Inferior parietal cortex (tissue), 1 donor: ENCODE results near the gene ZNF436.
A peak's percentile ranks its signal among the peaks of the same experiment; 100 is the strongest.
"Not testable (repeated sequence)": the region's sequence is repeated elsewhere in the genome, so short reads cannot be mapped to it uniquely, and the experiment has no call there.

ENCODE experiments used
- DNase-seq: peaks from one replicate; pipeline ENCODE4 v3.0.0-alpha.2; 2016; ENCODE audit errors: extremely low spot score

ZNF436 gene

GRCh38 chr1:23392125-23392855 lies 22.7 kb upstream of the ZNF436 start:
- no peak for DNase-seq

GRCh38 chr1:23389837-23390321 lies 20.2 kb upstream of the ZNF436 start:
- DNase-seq = no peak

GRCh38 chr1:23387494-23387893 lies 17.9 kb upstream of the ZNF436 start:
- DNase-seq = no peak

GRCh38 chr1:23385119-23385621 lies 15.5 kb upstream of the ZNF436 start:
- DNase-seq = no peak

- DNase-seq = no peak
Measured at GRCh38 chr1:23384312-23385058, 14.8 kb upstream of the ZNF436 start.

- DNase-seq = no peak
Measured at GRCh38 chr1:23383577-23384311, 14.1 kb upstream of the ZNF436 start.

GRCh38 chr1:23381233-23381885 lies 11.7 kb upstream of the ZNF436 start:
- no peak for DNase-seq

GRCh38 chr1:23380719-23381118 lies 11.1 kb upstream of the ZNF436 start:
- DNase-seq = no peak

GRCh38 chr1:23380236-23380635 lies 10.6 kb upstream of the ZNF436 start:
- DNase-seq = not testable (repeated sequence)

GRCh38 chr1:23376890-23377811 lies 7.5 kb upstream of the ZNF436 start:
- DNase-seq = no peak

GRCh38 chr1:23374079-23374735 lies 4.6 kb upstream of the ZNF436 start:
- not testable (repeated sequence) for DNase-seq

GRCh38 chr1:23371987-23372880 lies 2.6 kb upstream of the ZNF436 start:
- no peak for DNase-seq

- DNase-seq = no peak
Measured at GRCh38 chr1:23370709-23371584, 1.3 kb upstream of the ZNF436 start.

- DNase-seq = no peak
Measured at GRCh38 chr1:23370330-23370708, 683 bp upstream of the ZNF436 start.

GRCh38 chr1:23368562-23369334 lies 888 bp downstream of the ZNF436 start:
- peak; percentile 93 for DNase-seq

GRCh38 chr1:23367791-23368561 lies 1.7 kb downstream of the ZNF436 start:
- peak; percentile 99 for DNase-seq

GRCh38 chr1:23367451-23367790 lies 2.2 kb downstream of the ZNF436 start:
- DNase-seq = no peak
